GM12865 (cell line): Measurements from ENCODE around the gene CD6.
A peak's percentile ranks its signal among the peaks of the same experiment; 100 is the strongest.

Experiments used
- DNase-seq: peaks from one replicate; pipeline ENCODE4 v3.0.0; 2010; ENCODE audit warnings: low read depth
- H3K4me3 ChIP-seq: 2 replicates; pipeline ENCODE4 v1.5.1; 2011; ENCODE audit warnings: mild to moderate bottlenecking, low read depth, low read length, control low read depth
- TF ChIP-seq, protein P1 (sequence below): IDR thresholded peaks from 2 replicates; pipeline ENCODE4 v1.5.1; 2011; ENCODE audit warnings: low read length, control low read depth, low read depth, inconsistent platforms; ENCODE audit not compliant: insufficient read depth; ENCODE audit errors: missing control alignments

CD6 gene

DNA sequence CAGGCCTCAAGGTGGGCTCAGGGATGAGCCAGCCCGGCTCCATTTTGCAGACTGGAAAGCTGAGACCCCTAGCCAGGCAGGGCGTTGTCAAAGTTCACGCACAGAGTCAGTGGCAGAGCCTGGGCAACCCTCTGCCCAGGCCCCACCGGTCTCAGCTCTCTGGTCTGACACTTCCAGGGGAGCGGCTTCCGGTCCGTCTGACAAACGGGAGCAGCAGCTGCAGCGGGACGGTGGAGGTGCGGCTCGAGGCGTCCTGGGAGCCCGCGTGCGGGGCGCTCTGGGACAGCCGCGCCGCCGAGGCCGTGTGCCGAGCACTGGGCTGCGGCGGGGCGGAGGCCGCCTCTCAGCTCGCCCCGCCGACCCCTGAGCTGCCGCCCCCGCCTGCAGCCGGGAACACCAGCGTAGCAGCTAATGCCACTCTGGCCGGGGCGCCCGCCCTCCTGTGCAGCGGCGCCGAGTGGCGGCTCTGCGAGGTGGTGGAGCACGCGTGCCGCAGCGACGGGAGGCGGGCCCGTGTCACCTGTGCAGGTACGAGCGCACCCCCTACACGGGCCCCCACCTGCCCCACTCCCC, 36.0 kb downstream of the CD6 start:
- peak overlapping the region; percentile 35 for H3K4me3 ChIP-seq
- TF ChIP-seq, protein P1, sequence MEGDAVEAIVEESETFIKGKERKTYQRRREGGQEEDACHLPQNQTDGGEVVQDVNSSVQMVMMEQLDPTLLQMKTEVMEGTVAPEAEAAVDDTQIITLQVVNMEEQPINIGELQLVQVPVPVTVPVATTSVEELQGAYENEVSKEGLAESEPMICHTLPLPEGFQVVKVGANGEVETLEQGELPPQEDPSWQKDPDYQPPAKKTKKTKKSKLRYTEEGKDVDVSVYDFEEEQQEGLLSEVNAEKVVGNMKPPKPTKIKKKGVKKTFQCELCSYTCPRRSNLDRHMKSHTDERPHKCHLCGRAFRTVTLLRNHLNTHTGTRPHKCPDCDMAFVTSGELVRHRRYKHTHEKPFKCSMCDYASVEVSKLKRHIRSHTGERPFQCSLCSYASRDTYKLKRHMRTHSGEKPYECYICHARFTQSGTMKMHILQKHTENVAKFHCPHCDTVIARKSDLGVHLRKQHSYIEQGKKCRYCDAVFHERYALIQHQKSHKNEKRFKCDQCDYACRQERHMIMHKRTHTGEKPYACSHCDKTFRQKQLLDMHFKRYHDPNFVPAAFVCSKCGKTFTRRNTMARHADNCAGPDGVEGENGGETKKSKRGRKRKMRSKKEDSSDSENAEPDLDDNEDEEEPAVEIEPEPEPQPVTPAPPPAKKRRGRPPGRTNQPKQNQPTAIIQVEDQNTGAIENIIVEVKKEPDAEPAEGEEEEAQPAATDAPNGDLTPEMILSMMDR = no peak
- DNase-seq = no peak

GRCh38 chr11:61007956-61008896, 36.7 kb downstream of the CD6 start:
- H3K4me3 ChIP-seq = peak overlapping the region; percentile 35
- no peak for DNase-seq
- TF ChIP-seq, protein P1 = no peak

GRCh38 chr11:61008971-61009370, 37.5 kb downstream of the CD6 start:
- no peak for DNase-seq
- TF ChIP-seq, protein P1 = no peak
- H3K4me3 ChIP-seq = no peak overlapping the region

GRCh38 chr11:61009392-61010275, 38.2 kb downstream of the CD6 start:
- TF ChIP-seq, protein P1 = no peak
- H3K4me3 ChIP-seq = no peak overlapping the region
- no peak for DNase-seq

GRCh38 chr11:61010466-61011228, 39.2 kb downstream of the CD6 start:
- H3K4me3 ChIP-seq = no peak overlapping the region
- TF ChIP-seq, protein P1 = no peak
- DNase-seq = no peak
